GM21360 (cell line): ENCODE data around the gene NDUFA3.

Source experiments
- ATAC-seq: cut with Tn5 transposase; IDR thresholded peaks from one replicate; pipeline ENCODE4 v1.9.1; 2021; ENCODE audit warnings: mild to moderate bottlenecking, moderate library complexity; ENCODE audit not compliant: unreplicated experiment

Gene NDUFA3

GRCh38 chr19:54137699-54138488, 35.2 kb downstream of the NDUFA3 start, which contains the start of gene CNOT3:
TSS of gene CNOT3 (plus strand) at chr19:54137762. CDS start at chr19:54142979, 5,217 bp downstream.
- ATAC-seq = no peak

- no peak for ATAC-seq
These were observed 36.0 kb downstream of the NDUFA3 start for GRCh38 chr19:54138489-54139256.

- ATAC-seq = no peak
These were observed 38.7 kb downstream of the NDUFA3 start for GRCh38 chr19:54141356-54141755.

- no peak for ATAC-seq
These were observed 39.6 kb downstream of the NDUFA3 start for GRCh38 chr19:54142166-54142780.

GRCh38 chr19:54145541-54146158, 43.0 kb downstream of the NDUFA3 start:
- ATAC-seq = no peak

GRCh38 chr19:54147676-54148075, 45.0 kb downstream of the NDUFA3 start:
- no peak for ATAC-seq

- ATAC-seq = no peak
These were observed 45.5 kb downstream of the NDUFA3 start for GRCh38 chr19:54148158-54148557.

- ATAC-seq = no peak
These were observed 46.6 kb downstream of the NDUFA3 start for GRCh38 chr19:54149021-54149812.

- ATAC-seq = no peak
These were observed 48.8 kb downstream of the NDUFA3 start for GRCh38 chr19:54151362-54152035.

- ATAC-seq = no peak
These were observed 49.6 kb downstream of the NDUFA3 start for GRCh38 chr19:54152267-54152666.

GRCh38 chr19:54152878-54153524, 50.3 kb downstream of the NDUFA3 start:
- no peak for ATAC-seq

- ATAC-seq = no peak
These were observed 51.2 kb downstream of the NDUFA3 start for GRCh38 chr19:54153731-54154326.

GRCh38 chr19:54154603-54155345, 52.1 kb downstream of the NDUFA3 start:
- ATAC-seq = no peak

GRCh38 chr19:54155694-54156093, 53.0 kb downstream of the NDUFA3 start:
- no peak for ATAC-seq

- ATAC-seq = no peak
These were observed 53.8 kb downstream of the NDUFA3 start for GRCh38 chr19:54156490-54156889.

- no peak for ATAC-seq
These were observed 54.3 kb downstream of the NDUFA3 start for GRCh38 chr19:54156953-54157352.
